ENCODE results near the gene PROB1. TPM values are rescaled to one million over a fixed set of nuclear protein-coding genes. Genes with fewer than 3 reads are reported as not detected.
A peak's percentile ranks its signal among the peaks of the same experiment; 100 is the strongest.

Gene PROB1
- total and polyA plus RNA-seq, 2 of the 13 experiments (the other 11 are each of a cell fraction or from before 2014, with no cell fraction given): 0.69 to 1.1 TPM

GRCh38 chr5:139341187-139341688, 53.7 kb downstream of the PROB1 start (continued):
- TF ChIP-seq, protein P1, sequence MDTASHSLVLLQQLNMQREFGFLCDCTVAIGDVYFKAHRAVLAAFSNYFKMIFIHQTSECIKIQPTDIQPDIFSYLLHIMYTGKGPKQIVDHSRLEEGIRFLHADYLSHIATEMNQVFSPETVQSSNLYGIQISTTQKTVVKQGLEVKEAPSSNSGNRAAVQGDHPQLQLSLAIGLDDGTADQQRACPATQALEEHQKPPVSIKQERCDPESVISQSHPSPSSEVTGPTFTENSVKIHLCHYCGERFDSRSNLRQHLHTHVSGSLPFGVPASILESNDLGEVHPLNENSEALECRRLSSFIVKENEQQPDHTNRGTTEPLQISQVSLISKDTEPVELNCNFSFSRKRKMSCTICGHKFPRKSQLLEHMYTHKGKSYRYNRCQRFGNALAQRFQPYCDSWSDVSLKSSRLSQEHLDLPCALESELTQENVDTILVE (CRISPR knock-in tag; IDR thresholded peaks at IDR 0.05): no peak
- TF ChIP-seq HNRNPK (IDR thresholded peaks at IDR 0.05; ENCODE audit: low read depth, low read length, poor library complexity, severe bottlenecking): no peak
- TF ChIP-seq FOSL1 (CRISPR knock-in tag; IDR thresholded peaks at IDR 0.05; ENCODE audit: borderline replicate concordance): no peak
- TF ChIP-seq ZNF326 (CRISPR knock-in tag; IDR thresholded peaks at IDR 0.05; ENCODE audit: borderline replicate concordance): no peak
- TF ChIP-seq, protein P2, sequence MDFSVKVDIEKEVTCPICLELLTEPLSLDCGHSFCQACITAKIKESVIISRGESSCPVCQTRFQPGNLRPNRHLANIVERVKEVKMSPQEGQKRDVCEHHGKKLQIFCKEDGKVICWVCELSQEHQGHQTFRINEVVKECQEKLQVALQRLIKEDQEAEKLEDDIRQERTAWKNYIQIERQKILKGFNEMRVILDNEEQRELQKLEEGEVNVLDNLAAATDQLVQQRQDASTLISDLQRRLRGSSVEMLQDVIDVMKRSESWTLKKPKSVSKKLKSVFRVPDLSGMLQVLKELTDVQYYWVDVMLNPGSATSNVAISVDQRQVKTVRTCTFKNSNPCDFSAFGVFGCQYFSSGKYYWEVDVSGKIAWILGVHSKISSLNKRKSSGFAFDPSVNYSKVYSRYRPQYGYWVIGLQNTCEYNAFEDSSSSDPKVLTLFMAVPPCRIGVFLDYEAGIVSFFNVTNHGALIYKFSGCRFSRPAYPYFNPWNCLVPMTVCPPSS (IDR thresholded peaks at IDR 0.05): no peak
- no peak for TF ChIP-seq ZFP36 (IDR thresholded peaks at IDR 0.05; ENCODE audit: borderline replicate concordance, low read depth, low read length, partially characterized antibody)
- TF ChIP-seq SMARCC2 (IDR thresholded peaks at IDR 0.05): no peak
- no peak for TF ChIP-seq PTBP1 (IDR thresholded peaks at IDR 0.05; ENCODE audit: low read depth, low read length, poor library complexity, severe bottlenecking)
- TF ChIP-seq TP53 (CRISPR knock-in tag; conservative IDR thresholded peaks at IDR 0.05): no peak
- TF ChIP-seq ATF7 (IDR thresholded peaks at IDR 0.05): no peak
- no peak for TF ChIP-seq ATF7 (CRISPR knock-in tag; IDR thresholded peaks at IDR 0.05)
- no peak for TF ChIP-seq YY1 (IDR thresholded peaks at IDR 0.05; ENCODE audit: insufficient read depth, insufficient replicate concordance, low read depth, low read length)
- TF ChIP-seq PHF20 (CRISPR knock-in tag; IDR thresholded peaks at IDR 0.05): no peak
- no peak; the same call in 1 of the 2 replicates for TF ChIP-seq BRD4 (CRISPR knock-in tag; IDR thresholded peaks at IDR 0.05)
- TF ChIP-seq PRDM15 (CRISPR knock-in tag; IDR thresholded peaks at IDR 0.05): no peak
- no peak for TF ChIP-seq ZNF253 (CRISPR knock-in tag; IDR thresholded peaks at IDR 0.05; ENCODE audit: borderline replicate concordance)
- TF ChIP-seq FOSL2 (CRISPR knock-in tag; IDR thresholded peaks at IDR 0.05): no peak
- TF ChIP-seq, protein P3, sequence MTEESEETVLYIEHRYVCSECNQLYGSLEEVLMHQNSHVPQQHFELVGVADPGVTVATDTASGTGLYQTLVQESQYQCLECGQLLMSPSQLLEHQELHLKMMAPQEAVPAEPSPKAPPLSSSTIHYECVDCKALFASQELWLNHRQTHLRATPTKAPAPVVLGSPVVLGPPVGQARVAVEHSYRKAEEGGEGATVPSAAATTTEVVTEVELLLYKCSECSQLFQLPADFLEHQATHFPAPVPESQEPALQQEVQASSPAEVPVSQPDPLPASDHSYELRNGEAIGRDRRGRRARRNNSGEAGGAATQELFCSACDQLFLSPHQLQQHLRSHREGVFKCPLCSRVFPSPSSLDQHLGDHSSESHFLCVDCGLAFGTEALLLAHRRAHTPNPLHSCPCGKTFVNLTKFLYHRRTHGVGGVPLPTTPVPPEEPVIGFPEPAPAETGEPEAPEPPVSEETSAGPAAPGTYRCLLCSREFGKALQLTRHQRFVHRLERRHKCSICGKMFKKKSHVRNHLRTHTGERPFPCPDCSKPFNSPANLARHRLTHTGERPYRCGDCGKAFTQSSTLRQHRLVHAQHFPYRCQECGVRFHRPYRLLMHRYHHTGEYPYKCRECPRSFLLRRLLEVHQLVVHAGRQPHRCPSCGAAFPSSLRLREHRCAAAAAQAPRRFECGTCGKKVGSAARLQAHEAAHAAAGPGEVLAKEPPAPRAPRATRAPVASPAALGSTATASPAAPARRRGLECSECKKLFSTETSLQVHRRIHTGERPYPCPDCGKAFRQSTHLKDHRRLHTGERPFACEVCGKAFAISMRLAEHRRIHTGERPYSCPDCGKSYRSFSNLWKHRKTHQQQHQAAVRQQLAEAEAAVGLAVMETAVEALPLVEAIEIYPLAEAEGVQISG (CRISPR knock-in tag; IDR thresholded peaks at IDR 0.05): no peak
- TF ChIP-seq NR2C2 (CRISPR knock-in tag; IDR thresholded peaks at IDR 0.05; ENCODE audit: borderline replicate concordance): no peak
- TF ChIP-seq FOXC1 (CRISPR knock-in tag; IDR thresholded peaks at IDR 0.05; ENCODE audit: borderline replicate concordance): no peak
- TF ChIP-seq ZNF567 (CRISPR knock-in tag; IDR thresholded peaks at IDR 0.05; ENCODE audit: borderline replicate concordance): 0 out of 2 replicates have a peak, but pooled peaks have one; percentile 6
- no peak for TF ChIP-seq FOXM1 (CRISPR knock-in tag; IDR thresholded peaks at IDR 0.05)
